GM12878 (cell line): ENCODE data around the gene TMEM52. TPM values are rescaled to one million over a fixed set of nuclear protein-coding genes. Genes with fewer than 3 reads are reported as not detected.

Source experiments
- BACH1 ChIP-seq: fragments of 450-650 bp; IDR thresholded peaks from 2 replicates; pipeline ENCODE4 v1.6.1; 2017; ENCODE audit warnings: mild to moderate bottlenecking, borderline replicate concordance
- EZH2 ChIP-seq: IDR thresholded peaks from 2 replicates; pipeline ENCODE4 v1.6.1; 2012; ENCODE audit warnings: low read depth, mild to moderate bottlenecking, control low read depth, inconsistent platforms, low read length, borderline replicate concordance; ENCODE audit not compliant: control insufficient read depth
- HCFC1 ChIP-seq: fragments of 150-350 bp; IDR thresholded peaks from 2 replicates; pipeline ENCODE4 v1.6.1; 2014; ENCODE audit warnings: low read length
- IKZF2 ChIP-seq, 2 experiments: fragments of 450-650 bp; IDR thresholded peaks; 2 replicates each; pipeline ENCODE4 v1.6.1; 2017; ENCODE audit warnings: mild to moderate bottlenecking in 2 of 2, moderate library complexity in 2 of 2
- NFYA ChIP-seq: IDR thresholded peaks from 2 replicates; pipeline ENCODE4 v1.6.1; 2011; ENCODE audit warnings: low read depth, mild to moderate bottlenecking, low read length, improper control_type of control experiment, borderline replicate concordance
- TARDBP ChIP-seq: IDR thresholded peaks from 2 replicates; pipeline ENCODE4 v1.6.1; 2016; ENCODE audit warnings: borderline replicate concordance
- ZNF24 ChIP-seq: fragments of 450-650 bp; IDR thresholded peaks from 2 replicates; pipeline ENCODE4 v1.6.1; 2017; ENCODE audit warnings: antibody characterized with exemption, mild to moderate bottlenecking
- polyA plus RNA-seq, 11 experiments: library from polyadenylated mRNA; depleted of rRNA in 4 of 11; unstranded in 6 of 11; stranded (reverse) in 5 of 11; fragments of >200 nt; fragmentation: Nextera tagmentation in 4 of 11; fragmentation: Illumina TruSeq in 1 of 11; extraction: Ambion mirVana in 4 of 11; extraction: Trizol in 1 of 11; gene quantifications; 1 replicate in 1 of 11; 2 replicates in 10 of 11; pipeline versions ENCODE4 v1.2.1 to v1.2.3, GENCODE V29; 2011 to 2016; ENCODE audit warnings: inconsistent platforms in 2 of 11, missing spikeins in 2 of 11, low read depth in 1 of 11
- total RNA-seq, 4 experiments: library from RNA; depleted of rRNA in 3 of 4; stranded (reverse); fragments of >200 nt in 3 of 4; fragmentation: Illumina TruSeq in 1 of 4; extraction: Trizol in 1 of 4; gene quantifications; 2 replicates each; pipeline versions ENCODE4 v1.2.1 to v1.2.3, GENCODE V29; 2013 to 2021
- TF ChIP-seq, protein P1 (sequence below): fragments of 450-650 bp; IDR thresholded peaks from 2 replicates; pipeline ENCODE4 v1.6.1; 2017; ENCODE audit warnings: antibody characterized with exemption, mild to moderate bottlenecking, moderate library complexity
- TF ChIP-seq, protein P2 (sequence below): IDR thresholded peaks from 2 replicates; pipeline ENCODE4 v1.6.1; 2012; ENCODE audit warnings: low read depth, low read length, improper control_type of control experiment
- TF ChIP-seq, protein P3 (sequence below): fragments of 450-650 bp; IDR thresholded peaks from 2 replicates; pipeline ENCODE4 v1.6.1; 2016; ENCODE audit warnings: mild to moderate bottlenecking

The TMEM52 gene
- total and polyA plus RNA-seq, 10 of the 15 experiments (the other 5 are each of a cell fraction or from before 2014, with no cell fraction given) = 0.17 to 0.33 (median 0.24) TPM; not detected in 7

DNA sequence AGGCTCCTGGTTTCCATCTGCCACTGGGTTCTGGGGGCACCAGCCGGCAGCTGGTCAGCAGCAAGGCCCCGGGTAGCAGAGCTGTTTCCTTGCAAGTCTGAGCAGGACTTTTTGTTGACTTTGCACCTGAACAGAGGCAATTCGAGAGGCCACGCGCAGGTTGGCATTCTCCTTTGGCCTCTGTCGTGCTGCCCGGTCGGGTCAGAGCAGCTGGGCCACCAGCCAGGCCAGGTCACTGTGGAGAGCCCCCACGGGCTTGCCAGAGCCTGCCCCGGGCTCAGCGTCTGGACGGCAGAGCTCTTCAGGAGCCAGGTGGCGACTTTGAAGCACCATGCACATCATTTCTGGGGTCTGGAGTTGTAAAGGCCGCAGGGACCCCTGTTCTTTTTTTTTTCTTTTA is 28.4 kb upstream of the TMEM52 start (continued):
- TF ChIP-seq, protein P1, sequence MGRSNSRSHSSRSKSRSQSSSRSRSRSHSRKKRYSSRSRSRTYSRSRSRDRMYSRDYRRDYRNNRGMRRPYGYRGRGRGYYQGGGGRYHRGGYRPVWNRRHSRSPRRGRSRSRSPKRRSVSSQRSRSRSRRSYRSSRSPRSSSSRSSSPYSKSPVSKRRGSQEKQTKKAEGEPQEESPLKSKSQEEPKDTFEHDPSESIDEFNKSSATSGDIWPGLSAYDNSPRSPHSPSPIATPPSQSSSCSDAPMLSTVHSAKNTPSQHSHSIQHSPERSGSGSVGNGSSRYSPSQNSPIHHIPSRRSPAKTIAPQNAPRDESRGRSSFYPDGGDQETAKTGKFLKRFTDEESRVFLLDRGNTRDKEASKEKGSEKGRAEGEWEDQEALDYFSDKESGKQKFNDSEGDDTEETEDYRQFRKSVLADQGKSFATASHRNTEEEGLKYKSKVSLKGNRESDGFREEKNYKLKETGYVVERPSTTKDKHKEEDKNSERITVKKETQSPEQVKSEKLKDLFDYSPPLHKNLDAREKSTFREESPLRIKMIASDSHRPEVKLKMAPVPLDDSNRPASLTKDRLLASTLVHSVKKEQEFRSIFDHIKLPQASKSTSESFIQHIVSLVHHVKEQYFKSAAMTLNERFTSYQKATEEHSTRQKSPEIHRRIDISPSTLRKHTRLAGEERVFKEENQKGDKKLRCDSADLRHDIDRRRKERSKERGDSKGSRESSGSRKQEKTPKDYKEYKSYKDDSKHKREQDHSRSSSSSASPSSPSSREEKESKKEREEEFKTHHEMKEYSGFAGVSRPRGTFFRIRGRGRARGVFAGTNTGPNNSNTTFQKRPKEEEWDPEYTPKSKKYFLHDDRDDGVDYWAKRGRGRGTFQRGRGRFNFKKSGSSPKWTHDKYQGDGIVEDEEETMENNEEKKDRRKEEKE = no peak
- TF ChIP-seq TARDBP (no peak), HCFC1 (no peak), BACH1 (no peak), NFYA (no peak), EZH2 (no peak), ZNF24 (no peak), IKZF2 (IDR thresholded peaks at IDR 0.05) (no peak)
- TF ChIP-seq, protein P2, sequence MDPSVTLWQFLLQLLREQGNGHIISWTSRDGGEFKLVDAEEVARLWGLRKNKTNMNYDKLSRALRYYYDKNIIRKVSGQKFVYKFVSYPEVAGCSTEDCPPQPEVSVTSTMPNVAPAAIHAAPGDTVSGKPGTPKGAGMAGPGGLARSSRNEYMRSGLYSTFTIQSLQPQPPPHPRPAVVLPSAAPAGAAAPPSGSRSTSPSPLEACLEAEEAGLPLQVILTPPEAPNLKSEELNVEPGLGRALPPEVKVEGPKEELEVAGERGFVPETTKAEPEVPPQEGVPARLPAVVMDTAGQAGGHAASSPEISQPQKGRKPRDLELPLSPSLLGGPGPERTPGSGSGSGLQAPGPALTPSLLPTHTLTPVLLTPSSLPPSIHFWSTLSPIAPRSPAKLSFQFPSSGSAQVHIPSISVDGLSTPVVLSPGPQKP = no peak
- TF ChIP-seq, protein P3, sequence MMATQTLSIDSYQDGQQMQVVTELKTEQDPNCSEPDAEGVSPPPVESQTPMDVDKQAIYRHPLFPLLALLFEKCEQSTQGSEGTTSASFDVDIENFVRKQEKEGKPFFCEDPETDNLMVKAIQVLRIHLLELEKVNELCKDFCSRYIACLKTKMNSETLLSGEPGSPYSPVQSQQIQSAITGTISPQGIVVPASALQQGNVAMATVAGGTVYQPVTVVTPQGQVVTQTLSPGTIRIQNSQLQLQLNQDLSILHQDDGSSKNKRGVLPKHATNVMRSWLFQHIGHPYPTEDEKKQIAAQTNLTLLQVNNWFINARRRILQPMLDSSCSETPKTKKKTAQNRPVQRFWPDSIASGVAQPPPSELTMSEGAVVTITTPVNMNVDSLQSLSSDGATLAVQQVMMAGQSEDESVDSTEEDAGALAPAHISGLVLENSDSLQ = no peak
